A673 (cell line): ENCODE data around the gene MAGEB4. TPM values are rescaled to one million over a fixed set of nuclear protein-coding genes. Genes with fewer than 3 reads are reported as not detected.
"Not testable (repeated sequence)": the region's sequence is repeated elsewhere in the genome, so short reads cannot be mapped to it uniquely, and the experiment has no call there.

Source experiments
- Bru-seq: library from RNA; stranded (reverse); fragments of 400-500 nt; gene quantifications from one replicate; lab custom pipeline; 2021; lab: Mats Ljungman, UMichigan
- BruChase-seq, 2 experiments: library from RNA; stranded (reverse); fragments of 400-500 nt; gene quantifications; one replicate each; lab custom pipeline; 2021; lab: Mats Ljungman, UMichigan
- BruUV-seq: library from RNA; stranded (reverse); fragments of 400-500 nt; replicated peaks from 2 replicates; lab custom pipeline; 2021; lab: Mats Ljungman, UMichigan
- CTCF ChIA-PET: fragments of 300-600 bp; sonication (Branson Sonifier 250); formaldehyde crosslinking; loops from one replicate; lab custom pipeline; 2022; ENCODE audit warnings: antibody characterized with exemption; lab: Charles Lee
- POLR2A ChIA-PET: fragments of 300-600 bp; sonication (Branson Sonifier 250); formaldehyde crosslinking; loops from one replicate; lab custom pipeline; 2022; ENCODE audit warnings: antibody characterized with exemption; ENCODE audit not compliant: low non-redundant PET; lab: Charles Lee
- DNase-seq: peaks from one replicate; pipeline ENCODE4 v3.0.0-alpha.2; 2015; ENCODE audit warnings: low spot score
- H3K27ac ChIP-seq: fragments of 200-600 bp; sonication (generic); 2 replicates; pipeline ENCODE4 v1.5.1; 2016; ENCODE audit warnings: mixed run types, low read depth, mild to moderate bottlenecking, mixed read lengths, antibody characterized with exemption, low read length; ENCODE audit not compliant: poor library complexity, severe bottlenecking
- H3K27me3 ChIP-seq: fragments of 200-600 bp; sonication (generic); replicated peaks from 2 replicates; pipeline ENCODE4 v1.6.1; 2017; ENCODE audit warnings: mixed run types, low read depth, mild to moderate bottlenecking, mixed read lengths, antibody characterized with exemption, low read length; ENCODE audit not compliant: insufficient read depth, poor library complexity
- H3K36me3 ChIP-seq: fragments of 200-600 bp; sonication (generic); 2 replicates; pipeline ENCODE4 v1.6.1; 2016; ENCODE audit warnings: mixed run types, mild to moderate bottlenecking, mixed read lengths, antibody characterized with exemption, low read length; ENCODE audit not compliant: insufficient read depth, poor library complexity, severe bottlenecking
- H3K4me1 ChIP-seq: fragments of 200-600 bp; sonication (generic); 2 replicates; pipeline ENCODE4 v1.6.1; 2017; ENCODE audit warnings: mixed run types, mild to moderate bottlenecking, mixed read lengths, antibody characterized with exemption, low read length; ENCODE audit not compliant: insufficient read depth, poor library complexity, severe bottlenecking
- H3K4me3 ChIP-seq: fragments of 200-600 bp; sonication (generic); 2 replicates; pipeline ENCODE4 v1.5.1; 2016; ENCODE audit warnings: low read depth, mixed run types, mild to moderate bottlenecking, mixed read lengths, low read length; ENCODE audit not compliant: poor library complexity, severe bottlenecking
- H3K9me3 ChIP-seq: fragments of 200-600 bp; sonication (generic); 2 replicates; pipeline ENCODE4 v1.6.1; 2016; ENCODE audit warnings: mixed run types, low read depth, mild to moderate bottlenecking, mixed read lengths, antibody characterized with exemption, low read length; ENCODE audit not compliant: poor library complexity, severe bottlenecking
- CTCF ChIP-seq: fragments of 300-800, 200-600 bp; sonication (generic); conservative IDR thresholded peaks from 2 replicates; pipeline ENCODE4 v1.5.1; 2017; ENCODE audit warnings: low read depth, mild to moderate bottlenecking, antibody characterized with exemption, low read length, moderate library complexity, mixed read lengths
- EZH2 ChIP-seq: fragments of 200-600 bp; sonication (generic); IDR thresholded peaks from 2 replicates; pipeline ENCODE4 v1.6.1; 2017; ENCODE audit warnings: borderline replicate concordance, low read depth, mild to moderate bottlenecking, mixed read lengths, antibody characterized with exemption, low read length; ENCODE audit not compliant: poor library complexity, severe bottlenecking
- intact Hi-C: fragments of 100-400 bp; cut with micrococcal nuclease; formaldehyde crosslinking; loops from one replicate; pipeline ENCODE4 v1.10.0; 2022; ENCODE audit not compliant: unreplicated experiment
- long read RNA-seq: library from polyadenylated mRNA; stranded (forward); transcript quantifications from one replicate; pipeline ENCODE4 v2.0.0, GENCODE V29; 2022
- total RNA-seq: library from RNA; stranded (reverse); gene quantifications from 2 replicates; pipeline ENCODE4 v1.2.3, GENCODE V29; 2021

The MAGEB4 gene
- total RNA-seq (not detected in 2 replicates), Bru-seq, nascent RNA (not detected), BruChase-seq, experiment 1, labeled RNA remaining after a 2-hour chase (not detected), BruChase-seq, experiment 2, labeled RNA remaining after a 6-hour chase (not detected)
- long read RNA-seq, result 0 reads

- DNase-seq, result no peak
- no peaks in the 10 kb centered on the region for H3K27me3 ChIP-seq
- no TSS peak for BruUV-seq
- no peak within 1 kb of the TSS for H3K27ac ChIP-seq
- TF ChIP-seq EZH2 (no peak), CTCF (no peak)
- no peaks in the 10 kb centered on the region for H3K4me1 ChIP-seq
- intact Hi-C loops, result no loop called here
- no peaks in the 10 kb centered on the region for H3K36me3 ChIP-seq
- CTCF ChIA-PET, result no interaction called here
- no peak within 1 kb of the TSS for H3K4me3 ChIP-seq
- no peaks in the 10 kb centered on the region for H3K9me3 ChIP-seq
- POLR2A ChIA-PET, result no interaction called here
Observed at GRCh38 chrX:30241724-30242415, at the start of gene MAGEB4. TSS of gene MAGEB4 (plus strand) at chrX:30242000. CDS start at chrX:30242136, 136 bp downstream.

GRCh38 chrX:30193910-30194309, 47.9 kb upstream of the MAGEB4 start:
- H3K4me3 ChIP-seq, POLR2A ChIA-PET, CTCF ChIA-PET, H3K27me3 ChIP-seq, H3K4me1 ChIP-seq, H3K27ac ChIP-seq, H3K9me3 ChIP-seq, BruUV-seq, H3K36me3 ChIP-seq, DNase-seq: not testable (repeated sequence)
- intact Hi-C loops, result loop anchor here (5.0 kb wide), 1 partner anchor 42 kb away; no protein-coding TSS in a partner anchor

- Histone ChIP-seq H3K27me3 (no peaks in the 10 kb centered on the region), H3K9me3 (no peaks in the 10 kb centered on the region)
- intact Hi-C loops, result loop anchor here (5.0 kb wide), 1 partner anchor 54 kb away; no protein-coding TSS in a partner anchor
Observed at GRCh38 chrX:30196322-30196721, 45.5 kb upstream of the MAGEB4 start.

More at GRCh38 chrX:30196322-30196721, 45.5 kb upstream of the MAGEB4 start:
- Histone ChIP-seq H3K36me3 (no peaks in the 10 kb centered on the region), H3K4me1 (no peaks in the 10 kb centered on the region), H3K27ac (no peak overlapping the region), H3K4me3 (no peak overlapping the region)
- peak; percentile 61 for DNase-seq
- TF ChIP-seq CTCF, result peak; percentile 58
- TF ChIP-seq EZH2, result no peak
- no TSS peak for BruUV-seq
- POLR2A ChIA-PET, result no interaction called here
- CTCF ChIA-PET, result interaction anchor here (0.7 to 1.1 kb wide), 2 partner anchors 12 to 55 kb away, joined by 3 read pairs; no protein-coding TSS in a partner anchor
